ENCODE data around the gene ATAD3A. TPM values are rescaled to one million over a fixed set of nuclear protein-coding genes. Genes with fewer than 3 reads are reported as not detected.
"Not testable (repeated sequence)": the region's sequence is repeated elsewhere in the genome, so short reads cannot be mapped to it uniquely, and the experiment has no call there.

ATAD3A gene
- total RNA-seq, 1 donor from 2014 or later, result 28.7 TPM

DNA sequence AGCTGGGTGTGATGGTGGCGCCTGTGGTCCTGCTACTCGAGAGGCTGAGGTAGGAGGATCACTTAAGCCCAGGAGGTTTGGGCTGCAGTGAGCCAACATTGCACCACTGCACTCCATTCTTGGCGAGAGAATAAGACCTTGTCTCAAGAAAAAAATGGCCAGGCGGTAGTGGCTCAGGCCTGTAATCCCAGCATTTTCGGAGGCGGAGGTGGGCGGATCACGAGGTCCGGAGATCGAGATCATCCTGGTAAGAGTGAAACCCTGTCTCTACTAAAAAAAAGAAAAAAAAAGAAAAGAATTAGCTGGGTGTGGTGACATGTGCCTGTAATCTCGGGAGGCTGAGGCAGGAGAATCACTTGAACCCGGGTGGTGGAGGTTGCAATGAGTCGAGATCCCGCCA, 29.1 kb upstream of the ATAD3A start:
- Histone ChIP-seq H3K27me3 (ENCODE audit: control insufficient read depth, insufficient read depth, low read length) (no peaks in the 10 kb centered on the region), H3K4me3 (ENCODE audit: low read depth, low read length) (no peak overlapping the region), H3K36me3 (ENCODE audit: control insufficient read depth, insufficient read depth, low read length) (peaks cover 30% of the 10 kb centered on the region)
- DNase-seq (ENCODE audit: low read depth) (no peak), FAIRE-seq (no peak)
- TF ChIP-seq CTCF (IDR thresholded peaks at IDR 0.05; ENCODE audit: insufficient read depth, low read length, severe bottlenecking), result no peak

GRCh38 chr1:1483714-1484113, 28.2 kb upstream of the ATAD3A start:
- peaks cover 29% of the 10 kb centered on the region for H3K36me3 ChIP-seq (ENCODE audit: control insufficient read depth, insufficient read depth, low read length)
- no peak overlapping the region for H3K4me3 ChIP-seq (ENCODE audit: low read depth, low read length)
- H3K27me3 ChIP-seq (ENCODE audit: control insufficient read depth, insufficient read depth, low read length), result no peaks in the 10 kb centered on the region
- DNase-seq (ENCODE audit: low read depth) (no peak), FAIRE-seq (no peak)
- no peak for TF ChIP-seq CTCF (IDR thresholded peaks at IDR 0.05; ENCODE audit: insufficient read depth, low read length, severe bottlenecking)

DNA sequence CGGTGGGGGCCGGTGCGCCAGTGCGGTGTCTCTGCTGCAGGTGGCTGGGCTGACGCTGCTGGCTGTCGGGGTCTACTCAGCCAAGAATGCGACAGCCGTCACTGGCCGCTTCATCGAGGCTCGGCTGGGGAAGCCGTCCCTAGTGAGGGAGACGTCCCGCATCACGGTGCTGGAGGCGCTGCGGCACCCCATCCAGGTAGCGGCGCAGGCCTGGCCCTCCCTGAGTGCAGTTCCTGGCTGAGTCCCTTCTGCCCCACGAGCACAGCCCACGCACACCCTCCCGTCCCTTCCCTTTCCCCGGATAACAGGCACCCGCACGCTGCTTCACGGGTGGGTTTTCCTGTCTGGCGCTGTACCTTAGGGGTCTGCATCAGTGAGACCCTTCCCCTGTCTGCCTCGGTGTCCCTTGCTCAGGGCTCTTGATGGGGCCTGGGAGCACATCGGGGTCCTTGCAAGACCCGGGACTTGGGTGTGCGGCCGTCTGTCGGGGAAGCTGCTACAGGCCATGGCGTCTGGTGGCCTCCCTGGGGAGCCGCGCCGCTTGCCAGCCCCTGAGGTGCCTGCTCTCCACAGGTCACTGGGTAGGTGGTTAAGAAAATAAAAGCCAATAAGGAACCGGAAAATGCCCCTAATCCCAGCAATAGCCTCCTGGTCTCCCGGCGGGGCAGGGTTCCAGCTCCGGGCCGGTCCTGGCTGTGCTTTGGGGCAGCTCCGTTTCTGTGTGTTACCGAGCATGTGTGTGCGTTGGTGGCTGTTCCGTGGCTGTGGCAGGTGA, 26.8 kb upstream of the ATAD3A start:
- not testable (repeated sequence) for FAIRE-seq; H3K4me3 ChIP-seq (ENCODE audit: low read depth, low read length); H3K27me3 ChIP-seq (ENCODE audit: control insufficient read depth, insufficient read depth, low read length); DNase-seq (ENCODE audit: low read depth)
- peaks cover 33% of the 10 kb centered on the region for H3K36me3 ChIP-seq (ENCODE audit: control insufficient read depth, insufficient read depth, low read length)

DNA sequence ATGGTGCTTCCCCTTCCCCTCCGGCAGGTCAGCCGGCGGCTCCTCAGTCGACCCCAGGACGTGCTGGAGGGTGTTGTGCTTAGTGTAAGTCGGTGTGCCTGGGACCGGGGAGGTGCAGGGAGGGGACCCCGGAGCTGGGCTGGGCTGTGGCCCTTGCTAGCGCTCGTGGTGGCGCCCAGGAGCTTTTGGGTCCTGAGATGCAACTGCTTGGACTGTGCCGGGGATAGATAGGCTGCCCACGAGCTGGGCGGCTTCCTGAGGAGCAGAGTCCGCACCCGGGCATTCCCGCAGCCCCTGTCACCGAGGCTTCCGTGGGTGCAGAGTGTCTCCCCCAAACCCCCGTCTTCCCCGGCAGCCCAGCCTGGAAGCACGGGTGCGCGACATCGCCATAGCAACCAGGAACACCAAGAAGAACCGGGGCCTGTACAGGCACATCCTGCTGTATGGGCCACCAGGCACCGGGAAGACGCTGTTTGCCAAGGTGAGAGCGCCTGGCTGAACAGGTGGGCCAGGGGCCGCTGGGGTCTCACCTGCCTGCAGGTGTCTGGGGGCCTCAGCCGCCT, 26.1 kb upstream of the ATAD3A start:
- H3K36me3 ChIP-seq (ENCODE audit: control insufficient read depth, insufficient read depth, low read length), result peaks cover 36% of the 10 kb centered on the region
- not testable (repeated sequence) for H3K4me3 ChIP-seq (ENCODE audit: low read depth, low read length); DNase-seq (ENCODE audit: low read depth); FAIRE-seq; H3K27me3 ChIP-seq (ENCODE audit: control insufficient read depth, insufficient read depth, low read length)

DNA sequence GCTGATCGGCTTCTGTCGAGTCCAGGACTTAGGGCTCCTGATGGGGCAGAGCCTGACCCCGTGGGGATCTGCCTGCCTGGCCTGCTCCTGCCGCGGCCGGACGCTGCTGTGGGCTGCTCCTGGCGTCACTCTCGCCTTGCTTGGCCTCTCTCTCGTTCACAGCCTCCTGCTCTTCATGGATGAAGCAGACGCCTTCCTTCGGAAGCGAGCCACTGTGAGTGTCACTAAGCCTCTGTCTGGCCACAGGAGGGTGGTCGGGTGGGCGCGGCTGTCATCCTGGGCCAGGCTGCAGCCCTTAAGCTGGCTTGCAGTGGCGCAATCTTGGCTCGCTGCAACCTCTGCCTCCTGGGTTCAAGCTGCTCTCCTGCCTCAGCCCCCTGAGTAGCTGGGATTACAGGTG, 24.3 kb upstream of the ATAD3A start:
- Histone ChIP-seq H3K36me3 (ENCODE audit: control insufficient read depth, insufficient read depth, low read length) (peaks cover 40% of the 10 kb centered on the region), H3K4me3 (ENCODE audit: low read depth, low read length) (no peak overlapping the region), H3K27me3 (ENCODE audit: control insufficient read depth, insufficient read depth, low read length) (no peaks in the 10 kb centered on the region)
- no peak for DNase-seq (ENCODE audit: low read depth)
- FAIRE-seq, result no peak
- TF ChIP-seq CTCF (IDR thresholded peaks at IDR 0.05; ENCODE audit: insufficient read depth, low read length, severe bottlenecking), result no peak

GRCh38 chr1:1489231-1489630, 22.7 kb upstream of the ATAD3A start:
- Histone ChIP-seq H3K36me3 (ENCODE audit: control insufficient read depth, insufficient read depth, low read length) (peaks cover 33% of the 10 kb centered on the region), H3K4me3 (ENCODE audit: low read depth, low read length) (no peak overlapping the region), H3K27me3 (ENCODE audit: control insufficient read depth, insufficient read depth, low read length) (no peaks in the 10 kb centered on the region)
- FAIRE-seq (no peak), DNase-seq (ENCODE audit: low read depth) (no peak)
- TF ChIP-seq CTCF (IDR thresholded peaks at IDR 0.05; ENCODE audit: insufficient read depth, low read length, severe bottlenecking), result no peak

- no peak for FAIRE-seq
- no peak for TF ChIP-seq CTCF (IDR thresholded peaks at IDR 0.05; ENCODE audit: insufficient read depth, low read length, severe bottlenecking)
- Histone ChIP-seq H3K27me3 (ENCODE audit: control insufficient read depth, insufficient read depth, low read length) (no peaks in the 10 kb centered on the region), H3K4me3 (ENCODE audit: low read depth, low read length) (no peak overlapping the region), H3K36me3 (ENCODE audit: control insufficient read depth, insufficient read depth, low read length) (peaks cover 33% of the 10 kb centered on the region)
- DNase-seq (ENCODE audit: low read depth), result no peak
Observed at GRCh38 chr1:1489861-1490260, 22.1 kb upstream of the ATAD3A start.
